HG03457 (cell line): Measurements from ENCODE around the gene ETV5.

Experiments
- ATAC-seq: cut with Tn5 transposase; IDR thresholded peaks from one replicate; pipeline ENCODE4 v1.9.1; 2021; ENCODE audit warnings: moderate number of reproducible peaks; ENCODE audit not compliant: unreplicated experiment

ETV5 gene

GRCh38 chr3:186124592-186124991 lies 15.7 kb upstream of the ETV5 start:
- ATAC-seq: no peak

DNA sequence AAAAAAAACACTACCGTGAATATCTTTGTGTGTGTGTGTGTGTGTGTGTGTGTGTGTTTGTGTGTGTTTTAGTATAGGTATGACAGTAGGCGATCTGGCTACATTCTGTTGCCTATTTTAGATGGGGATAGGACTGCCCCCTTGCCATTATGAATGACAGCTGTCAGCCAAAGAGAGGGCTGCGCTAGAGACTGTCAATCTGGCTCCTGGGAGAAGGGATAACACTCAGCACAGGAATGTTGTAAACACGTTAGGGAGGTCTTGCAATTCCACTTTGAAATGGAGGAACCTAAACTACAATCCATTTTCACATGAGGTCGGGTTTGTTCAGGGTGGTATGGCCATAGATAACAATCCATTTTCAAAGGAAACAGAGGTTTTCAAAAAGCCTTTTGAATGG lies 14.1 kb upstream of the ETV5 start:
- no peak for ATAC-seq

- ATAC-seq: no peak
Observed at GRCh38 chr3:186121968-186122367, 13.1 kb upstream of the ETV5 start.

GRCh38 chr3:186121278-186121677 lies 12.4 kb upstream of the ETV5 start:
- no peak for ATAC-seq

GRCh38 chr3:186119499-186119898 lies 10.6 kb upstream of the ETV5 start:
- no peak for ATAC-seq

- ATAC-seq: no peak
Observed at GRCh38 chr3:186118692-186119091, 9.8 kb upstream of the ETV5 start.

GRCh38 chr3:186117521-186118134 lies 8.7 kb upstream of the ETV5 start:
- no peak for ATAC-seq

DNA sequence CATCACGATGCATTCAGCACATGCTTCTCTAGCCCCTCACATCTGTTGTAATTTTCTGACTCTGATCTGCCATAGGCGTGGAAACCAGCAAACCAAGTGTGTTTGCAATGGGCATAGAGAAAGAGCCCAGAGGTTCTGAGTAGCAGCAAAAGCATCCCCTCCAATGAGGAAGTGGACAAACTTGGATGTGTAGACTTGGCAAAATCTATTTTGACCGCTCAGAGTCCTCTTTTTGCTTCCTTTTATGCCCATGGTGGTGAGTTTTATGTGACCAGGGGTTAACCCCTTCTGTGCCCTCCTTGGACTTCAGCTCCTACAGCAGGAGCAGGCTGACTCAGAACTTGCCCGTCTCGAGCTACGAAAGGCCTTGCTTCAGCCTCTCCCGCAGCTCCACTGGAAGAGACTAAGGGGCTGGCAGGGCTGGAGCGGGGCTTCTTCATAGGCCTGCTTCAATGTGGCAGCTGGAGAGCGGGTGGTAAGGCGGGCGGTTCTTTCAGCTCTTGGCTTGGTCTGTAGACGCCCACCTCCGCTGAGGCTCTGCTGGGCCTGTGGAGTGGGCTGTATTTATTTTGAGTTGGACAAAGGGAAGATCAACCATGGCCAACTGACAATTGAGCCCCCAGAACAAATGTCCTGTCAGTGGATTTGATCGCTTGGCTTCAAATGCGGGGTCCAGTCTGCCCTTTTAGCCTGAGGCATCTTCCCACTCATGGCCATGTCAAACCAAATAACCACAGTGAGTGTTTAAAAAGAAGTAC lies 6.5 kb upstream of the ETV5 start:
- ATAC-seq: no peak

DNA sequence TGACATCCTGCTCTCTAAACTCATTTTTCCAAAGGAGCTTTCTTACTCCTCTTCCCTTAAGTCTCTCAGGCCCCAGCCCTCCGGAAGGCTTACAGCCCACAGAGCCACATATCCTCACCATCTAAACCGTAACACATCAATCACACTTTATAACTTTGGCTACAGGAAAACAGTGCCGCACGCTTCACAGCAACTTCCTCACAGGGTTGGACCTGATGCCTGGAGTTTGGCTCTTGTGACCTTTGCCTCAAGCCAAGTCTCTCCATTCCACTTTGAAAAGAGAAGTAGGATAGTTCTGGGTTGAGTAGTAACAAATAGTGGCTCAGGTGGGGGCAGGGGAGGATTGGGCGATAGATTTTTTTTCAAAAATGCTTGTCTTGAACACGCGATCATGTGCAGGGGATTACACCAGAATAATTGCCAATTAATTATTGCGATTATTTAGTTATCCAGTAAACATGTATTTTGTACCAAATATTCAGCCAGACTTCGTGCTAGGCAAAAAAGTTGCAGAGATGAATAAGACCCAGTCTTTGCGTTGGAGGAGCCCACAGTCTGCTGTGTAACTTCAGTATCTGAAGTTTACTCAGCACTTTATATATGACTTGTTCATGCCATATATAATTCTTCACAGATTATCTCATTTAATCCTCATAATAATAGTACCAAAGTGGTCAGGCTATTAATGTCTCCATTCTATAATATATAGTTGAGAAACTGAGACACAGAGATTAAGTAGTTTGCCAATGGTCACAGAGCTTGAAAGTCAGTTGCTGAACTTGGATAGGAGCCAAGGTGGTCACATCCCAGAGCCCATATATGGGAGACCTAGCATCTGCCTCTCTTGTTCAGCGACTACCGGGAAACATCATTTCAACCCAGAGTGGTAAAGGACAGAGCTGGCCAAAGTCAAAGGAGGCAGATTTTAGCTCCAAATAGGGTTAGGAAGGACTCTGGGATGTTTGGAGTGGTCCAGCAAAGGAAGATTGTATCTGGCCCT lies 2.4 kb upstream of the ETV5 start:
- no peak for ATAC-seq

GRCh38 chr3:186109897-186110803 lies 1.3 kb upstream of the ETV5 start:
- ATAC-seq: no peak

DNA sequence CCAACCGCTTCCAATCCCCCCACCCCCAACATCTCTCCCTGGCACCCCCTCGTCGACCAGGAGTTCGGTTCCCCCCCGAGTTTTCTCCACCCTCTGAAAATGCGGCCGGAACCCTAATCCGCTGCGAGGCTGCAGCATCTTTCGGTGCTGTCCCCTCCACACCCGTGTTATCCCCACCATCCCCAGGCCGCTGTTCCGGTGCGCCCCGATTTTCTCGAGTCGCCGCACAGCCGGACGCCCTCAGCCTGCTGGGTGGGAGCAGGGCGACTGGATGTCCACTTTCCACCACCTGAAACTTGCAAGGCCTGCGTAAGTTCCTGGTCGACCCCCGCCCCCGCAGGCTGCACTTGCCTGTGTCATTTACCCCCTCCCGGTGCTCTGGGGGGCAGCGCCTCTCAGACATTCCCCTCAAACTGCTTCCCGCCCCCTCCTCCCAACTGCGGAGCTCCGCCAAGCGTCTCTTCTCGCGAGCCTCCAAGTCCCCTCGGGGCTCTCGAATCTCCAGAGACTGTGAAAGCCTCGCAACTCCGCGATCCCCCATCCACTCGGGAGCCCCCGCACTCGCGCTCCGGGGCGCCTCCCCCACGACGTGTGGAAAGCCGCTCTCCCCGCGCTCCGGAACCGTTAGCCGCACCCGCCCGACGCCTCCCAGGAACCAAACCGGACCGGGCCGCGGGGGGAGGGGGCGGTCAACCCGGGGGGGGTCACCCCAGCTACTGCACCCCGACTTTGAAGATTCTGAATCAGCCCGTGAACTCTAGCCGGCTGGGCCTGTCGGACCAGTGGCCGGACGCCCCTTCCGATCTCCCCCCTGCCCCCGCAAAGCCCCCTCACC lies 566 bp downstream of the ETV5 start:
- no peak for ATAC-seq

DNA sequence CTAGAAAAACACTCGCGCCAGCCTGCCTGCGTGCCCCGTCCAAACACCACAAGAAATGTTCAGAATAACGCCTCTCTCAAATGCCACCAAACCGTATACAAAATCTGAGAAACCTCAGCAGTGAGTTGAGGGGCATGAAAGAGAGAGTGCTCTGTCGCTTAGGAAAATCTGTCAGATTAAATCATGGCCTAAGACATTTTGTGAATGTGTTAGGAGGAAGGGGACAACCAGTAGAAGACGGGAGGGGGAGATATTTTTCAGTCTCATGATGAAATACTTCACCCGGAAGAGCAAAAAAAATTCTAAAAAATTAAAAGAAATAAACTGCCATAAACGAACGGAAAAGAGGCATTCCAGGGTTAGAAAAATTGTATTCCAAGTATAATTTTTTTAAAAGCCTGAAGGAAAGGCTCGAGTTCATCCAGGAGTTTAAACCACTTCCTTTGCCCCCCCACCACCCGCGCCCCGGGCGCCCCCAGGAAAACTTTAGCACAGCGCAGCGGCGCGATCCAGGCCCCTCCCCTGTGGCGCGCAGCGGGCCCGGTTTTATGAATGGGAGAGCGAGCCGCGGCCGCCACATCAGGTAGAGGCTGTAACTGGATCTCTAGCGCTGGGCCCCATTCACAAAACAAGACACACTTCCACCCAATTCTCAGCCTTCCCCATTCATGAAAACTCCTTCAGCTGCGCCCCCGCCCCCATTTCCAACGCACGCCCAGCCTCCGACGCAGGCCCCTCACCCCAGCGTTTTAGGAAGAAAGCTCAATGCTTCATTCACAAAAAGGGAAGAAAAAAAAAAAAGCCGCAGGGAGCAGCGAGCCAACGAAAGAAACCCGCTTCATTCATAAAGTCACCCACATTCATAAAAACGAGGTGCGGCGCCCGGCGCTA lies 1.4 kb downstream of the ETV5 start:
- ATAC-seq: no peak

- ATAC-seq: no peak
Observed at GRCh38 chr3:186105543-186105942, 3.3 kb downstream of the ETV5 start.

GRCh38 chr3:186102687-186103086 lies 6.2 kb downstream of the ETV5 start:
- no peak for ATAC-seq

DNA sequence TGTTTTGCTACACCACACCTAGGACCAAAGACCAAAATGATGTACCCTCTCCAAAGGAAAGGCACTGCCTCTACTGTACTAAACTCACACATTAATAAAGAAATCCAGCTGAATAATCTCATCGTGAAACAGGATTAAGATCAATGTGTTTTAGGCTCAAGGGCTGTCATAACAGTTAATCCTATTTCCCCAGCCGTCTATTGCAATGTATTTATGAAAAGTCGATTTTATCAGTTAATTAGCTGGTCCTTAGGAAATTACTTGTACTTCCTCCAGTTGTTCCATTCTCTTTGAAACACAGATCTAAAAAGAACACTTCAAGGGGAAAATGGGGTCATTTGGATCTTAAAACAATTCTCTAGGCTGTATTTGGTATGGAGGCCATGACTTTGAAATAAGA lies 8.5 kb downstream of the ETV5 start:
- ATAC-seq: no peak

DNA sequence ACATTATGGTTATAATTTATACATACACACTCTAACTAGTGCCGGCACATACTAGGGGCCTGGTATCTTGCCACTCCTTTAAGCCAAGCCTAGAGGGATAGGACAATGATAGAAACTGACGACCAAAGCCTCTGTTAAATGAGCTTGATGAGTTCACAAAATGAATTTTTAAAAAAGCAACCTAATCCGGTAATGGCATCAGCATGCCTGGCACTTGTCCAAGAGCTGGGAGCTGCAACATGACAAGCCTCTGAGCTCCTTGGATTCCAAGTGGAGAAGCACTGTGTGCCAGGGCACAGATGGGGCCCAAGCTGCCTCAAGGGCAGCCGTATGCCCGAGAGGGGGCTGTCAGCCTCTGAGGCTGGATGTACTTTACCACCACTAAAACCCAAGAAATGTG lies 9.7 kb downstream of the ETV5 start:
- ATAC-seq: no peak

DNA sequence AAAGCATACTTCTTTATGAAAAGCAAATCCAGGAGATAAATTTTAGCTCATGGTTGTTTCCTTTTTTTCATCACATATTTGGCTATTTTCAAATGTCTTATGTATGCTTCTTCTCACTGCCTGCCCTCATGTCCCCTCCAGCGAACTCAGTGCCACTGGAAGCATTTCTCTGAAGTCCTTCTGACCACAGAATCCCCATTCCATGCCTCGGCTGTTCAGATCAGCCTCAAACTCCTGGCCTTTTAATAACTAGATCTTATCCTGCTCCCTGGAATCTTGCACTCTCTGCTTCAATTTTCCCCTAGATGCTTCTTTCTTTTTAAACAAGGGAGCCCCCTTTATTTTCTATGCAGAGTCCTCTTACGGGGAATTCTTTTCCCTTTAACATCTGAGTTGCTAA lies 10.1 kb downstream of the ETV5 start:
- no peak for ATAC-seq

- ATAC-seq: no peak
Observed at GRCh38 chr3:186097663-186098451, 11.0 kb downstream of the ETV5 start.
